MM.1S (cell line): Measurements from ENCODE around the gene FRMD4B.

Source experiments
- EZH2 ChIP-seq: fragments of 300-600 bp; sonication (generic); optimal IDR thresholded peaks from 2 replicates; pipeline ENCODE3; 2017; ENCODE audit warnings: low read depth, mild to moderate bottlenecking, antibody characterized with exemption, low read length, mixed read lengths
- EZH2phosphoT487 ChIP-seq: fragments of 300-600 bp; sonication (generic); IDR thresholded peaks from 2 replicates; pipeline ENCODE4 v1.6.1; 2018; ENCODE audit warnings: antibody characterized with exemption, low read length
- TF ChIP-seq, protein P1 (sequence below): fragments of 300-600 bp; sonication (generic); IDR thresholded peaks from 2 replicates; pipeline ENCODE4 v1.5.1; 2016; ENCODE audit warnings: antibody characterized with exemption, low read length, mixed read lengths

DNA sequence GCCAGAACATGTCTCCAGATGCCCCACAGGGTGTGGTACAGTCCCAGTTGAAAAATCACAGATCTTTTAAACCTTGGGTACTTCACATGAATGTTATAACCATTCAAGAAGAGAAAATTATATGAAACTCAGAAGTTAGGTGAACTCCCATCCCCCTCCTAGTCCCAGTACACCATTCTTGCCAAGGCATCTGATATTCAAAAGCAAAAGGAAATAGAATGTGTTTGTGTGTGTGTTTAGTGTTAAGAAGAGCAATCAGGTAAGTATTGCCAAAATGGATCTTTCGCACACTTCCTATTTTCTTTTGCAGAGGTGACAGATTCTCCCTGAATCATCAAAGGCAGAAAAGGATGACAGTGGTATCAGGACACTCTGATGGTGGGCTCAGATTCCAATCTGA is 219.4 kb downstream of the FRMD4B start:
- TF ChIP-seq, protein P1, sequence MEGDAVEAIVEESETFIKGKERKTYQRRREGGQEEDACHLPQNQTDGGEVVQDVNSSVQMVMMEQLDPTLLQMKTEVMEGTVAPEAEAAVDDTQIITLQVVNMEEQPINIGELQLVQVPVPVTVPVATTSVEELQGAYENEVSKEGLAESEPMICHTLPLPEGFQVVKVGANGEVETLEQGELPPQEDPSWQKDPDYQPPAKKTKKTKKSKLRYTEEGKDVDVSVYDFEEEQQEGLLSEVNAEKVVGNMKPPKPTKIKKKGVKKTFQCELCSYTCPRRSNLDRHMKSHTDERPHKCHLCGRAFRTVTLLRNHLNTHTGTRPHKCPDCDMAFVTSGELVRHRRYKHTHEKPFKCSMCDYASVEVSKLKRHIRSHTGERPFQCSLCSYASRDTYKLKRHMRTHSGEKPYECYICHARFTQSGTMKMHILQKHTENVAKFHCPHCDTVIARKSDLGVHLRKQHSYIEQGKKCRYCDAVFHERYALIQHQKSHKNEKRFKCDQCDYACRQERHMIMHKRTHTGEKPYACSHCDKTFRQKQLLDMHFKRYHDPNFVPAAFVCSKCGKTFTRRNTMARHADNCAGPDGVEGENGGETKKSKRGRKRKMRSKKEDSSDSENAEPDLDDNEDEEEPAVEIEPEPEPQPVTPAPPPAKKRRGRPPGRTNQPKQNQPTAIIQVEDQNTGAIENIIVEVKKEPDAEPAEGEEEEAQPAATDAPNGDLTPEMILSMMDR, result no peak
- TF ChIP-seq EZH2phosphoT487, result no peak
- no peak for TF ChIP-seq EZH2
